Mesenchymal stem cell (in vitro differentiated cells and primary cell): ENCODE results near the gene KRT10.

Experiments
- DNase-seq: peaks from one replicate; pipeline ENCODE4 v3.0.0-alpha.2; 2013
- H2AFZ ChIP-seq: one replicate; pipeline ENCODE4 v1.6.1; 2013; ENCODE audit warnings: low read depth, mild to moderate bottlenecking, control low read depth, inconsistent platforms, low read length, moderate library complexity
- H2AK5ac ChIP-seq: 2 replicates; pipeline ENCODE4 v1.6.1; 2013; ENCODE audit warnings: low read length, moderate library complexity, mild to moderate bottlenecking, inconsistent platforms; ENCODE audit not compliant: severe bottlenecking
- H2BK120ac ChIP-seq: one replicate; pipeline ENCODE4 v1.6.1; 2013; ENCODE audit warnings: low read depth, mild to moderate bottlenecking, inconsistent platforms, low read length, moderate library complexity
- H2BK12ac ChIP-seq, 2 experiments: one replicate each; pipeline ENCODE4 v1.6.1; 2013; ENCODE audit warnings: inconsistent platforms in 2 of 2, low read length in 2 of 2, mild to moderate bottlenecking in 2 of 2, moderate library complexity in 2 of 2, control low read depth in 1 of 2
- H2BK15ac ChIP-seq: one replicate; pipeline ENCODE4 v1.6.1; 2013; ENCODE audit warnings: mild to moderate bottlenecking, low read depth, inconsistent platforms; ENCODE audit not compliant: poor library complexity, severe bottlenecking
- H2BK5ac ChIP-seq: 2 replicates; pipeline ENCODE4 v1.6.1; 2013; ENCODE audit warnings: low read depth, mild to moderate bottlenecking, low read length, control low read depth, inconsistent platforms; ENCODE audit not compliant: poor library complexity, severe bottlenecking
- H3K14ac ChIP-seq, 2 experiments: one replicate each; pipeline ENCODE4 v1.6.1; 2013; ENCODE audit warnings: inconsistent platforms in 2 of 2, low read length in 2 of 2, control low read depth in 1 of 2, mild to moderate bottlenecking in 1 of 2, moderate library complexity in 1 of 2
- H3K18ac ChIP-seq, 2 experiments: one replicate each; pipeline ENCODE4 v1.6.1; 2013; ENCODE audit warnings: inconsistent platforms in 2 of 2, low read length in 2 of 2, control low read depth in 1 of 2, low read depth in 1 of 2, mild to moderate bottlenecking in 1 of 2
- H3K23ac ChIP-seq, 2 experiments: one replicate each; pipeline ENCODE4 v1.6.1; 2013; ENCODE audit warnings: inconsistent platforms in 2 of 2, low read length in 2 of 2, mild to moderate bottlenecking in 2 of 2, moderate library complexity in 2 of 2, control low read depth in 1 of 2
- H3K27ac ChIP-seq: 2 replicates; pipeline ENCODE4 v1.5.1; 2013; ENCODE audit warnings: mild to moderate bottlenecking, moderate library complexity, low read length, control low read depth, inconsistent platforms; ENCODE audit not compliant: poor library complexity, severe bottlenecking
- H3K27me3 ChIP-seq, 2 experiments: 2 replicates each; pipeline versions ENCODE4 v1.6.1 to v1.7.0; 2013; ENCODE audit warnings: low read length in 2 of 2, mild to moderate bottlenecking in 2 of 2, moderate library complexity in 2 of 2, control low read depth in 1 of 2, inconsistent platforms in 1 of 2; ENCODE audit not compliant: control insufficient read depth in 1 of 2, insufficient read depth in 1 of 2
- H3K36me3 ChIP-seq, 2 experiments: 2 replicates each; pipeline versions ENCODE4 v1.6.1 to v1.7.0; 2013; ENCODE audit warnings: low read length in 2 of 2, control low read depth in 1 of 2, inconsistent platforms in 1 of 2, low read depth in 1 of 2, mild to moderate bottlenecking in 1 of 2; ENCODE audit not compliant: insufficient read depth in 2 of 2, control insufficient read depth in 1 of 2
- H3K4ac ChIP-seq, 2 experiments: one replicate each; pipeline ENCODE4 v1.6.1; 2013; ENCODE audit warnings: inconsistent platforms in 2 of 2, low read length in 2 of 2, mild to moderate bottlenecking in 2 of 2, moderate library complexity in 2 of 2, control low read depth in 1 of 2, low read depth in 1 of 2
- H3K4me1 ChIP-seq: 2 replicates; pipeline ENCODE4 v1.6.1; 2013; ENCODE audit warnings: low read depth, low read length, control low read depth; ENCODE audit not compliant: control insufficient read depth, insufficient read depth
- H3K4me2 ChIP-seq: 2 replicates; pipeline ENCODE4 v1.6.1; 2013; ENCODE audit warnings: low read length, mild to moderate bottlenecking, inconsistent platforms; ENCODE audit not compliant: poor library complexity, severe bottlenecking
- H3K4me3 ChIP-seq, 2 experiments: 2 replicates each; pipeline versions ENCODE4 v1.5.1 to v1.7.0; 2013; ENCODE audit warnings: low read length in 2 of 2, mild to moderate bottlenecking in 2 of 2, control low read depth in 1 of 2, low read depth in 1 of 2; ENCODE audit not compliant: insufficient read depth in 1 of 2
- H3K79me1 ChIP-seq: replicated peaks from 2 replicates; pipeline ENCODE4 v1.6.1; 2013; ENCODE audit warnings: mild to moderate bottlenecking, control low read depth, low read length, inconsistent platforms; ENCODE audit not compliant: poor library complexity, severe bottlenecking
- H3K9ac ChIP-seq: 2 replicates; pipeline ENCODE4 v1.7.0; 2013; ENCODE audit warnings: mild to moderate bottlenecking, low read length, moderate library complexity
- H3K9me3 ChIP-seq: 2 replicates; pipeline ENCODE4 v1.7.0; 2013; ENCODE audit warnings: mild to moderate bottlenecking, low read length; ENCODE audit not compliant: control insufficient read depth
- H4K8ac ChIP-seq: one replicate; pipeline ENCODE4 v1.6.1; 2013; ENCODE audit warnings: inconsistent platforms, mild to moderate bottlenecking, low read length, moderate library complexity
- H4K91ac ChIP-seq: one replicate; pipeline ENCODE4 v1.6.1; 2013; ENCODE audit warnings: mild to moderate bottlenecking, low read length, inconsistent platforms
- WGBS: methylation state at CpG from one replicate; pipeline ENCODE4 v1.1.7; 2013; ENCODE audit warnings: mixed read lengths; 5-methylcytosine and 5-hydroxymethylcytosine counted together

KRT10 gene

GRCh38 chr17:40820228-40820838 is 2.1 kb downstream of the KRT10 start:
- H2BK5ac ChIP-seq = no peak overlapping the region
- DNase-seq = no peak
- H3K4me2 ChIP-seq = no peak overlapping the region
- H4K91ac ChIP-seq = no peak overlapping the region
- no peak overlapping the region for H2BK120ac ChIP-seq
- H2BK12ac ChIP-seq = no peak overlapping the region
- no peaks in the 10 kb centered on the region for H3K9me3 ChIP-seq
- H3K27me3 ChIP-seq = no peaks in the 10 kb centered on the region
- peaks cover 10 to 24% of the 10 kb centered on the region in 2 experiments for H3K36me3 ChIP-seq
- no peak overlapping the region for H3K27ac ChIP-seq
- H3K9ac ChIP-seq = peak overlapping the region; percentile 94
- H3K4ac ChIP-seq = no peak overlapping the region
- H2AK5ac ChIP-seq = no peak overlapping the region
- no peak overlapping the region for H2BK15ac ChIP-seq
- H3K79me1 ChIP-seq = peaks cover 11% of the 10 kb centered on the region
- H2AFZ ChIP-seq = no peak overlapping the region
- WGBS = 90% methylated on average over 7 of the region's 9 CpGs
- no peak overlapping the region for H3K18ac ChIP-seq
- H3K14ac ChIP-seq = no peak overlapping the region
- H4K8ac ChIP-seq = no peak overlapping the region
- H3K23ac ChIP-seq = no peak overlapping the region
- peak overlapping the region in 1 of 2 experiments; percentile 87 for H3K4me3 ChIP-seq
- H3K4me1 ChIP-seq = peaks cover 1% of the 10 kb centered on the region

GRCh38 chr17:40819528-40820125 is 2.8 kb downstream of the KRT10 start:
- peak overlapping the region in 1 of 2 experiments; percentile 87 for H3K4me3 ChIP-seq

GRCh38 chr17:40818733-40819527 is 3.5 kb downstream of the KRT10 start:
- Histone ChIP-seq H3K14ac (peak overlapping the region in 1 of 2 experiments; percentile 91), H3K9ac (peak overlapping the region; percentile 94), H3K18ac (peak overlapping the region; percentile 94 to 96), H2BK120ac (peak overlapping the region; percentile 64), H3K27me3 (no peaks in the 10 kb centered on the region), H4K91ac (peak overlapping the region; percentile 91), H2BK15ac (peak overlapping the region; percentile 97), H2BK12ac (no peak overlapping the region), H3K4me3 (peak overlapping the region; percentile 75 to 90), H3K4me2 (peak overlapping the region; percentile 39), H2BK5ac (peak overlapping the region; percentile 80), H3K4ac (peak overlapping the region; percentile 76 to 98), H2AK5ac (no peak overlapping the region), H3K9me3 (no peaks in the 10 kb centered on the region), H3K27ac (peak overlapping the region; percentile 89), H2AFZ (peak overlapping the region; percentile 97), H3K36me3 (peaks cover 10 to 24% of the 10 kb centered on the region in 2 experiments), H3K79me1 (peaks cover 11% of the 10 kb centered on the region), H3K23ac (no peak overlapping the region), H3K4me1 (peaks cover 1% of the 10 kb centered on the region), H4K8ac (peak overlapping the region; percentile 99)
- WGBS = 0% methylated on average over 35 of the region's 73 CpGs
- peak; percentile 79 for DNase-seq

More at GRCh38 chr17:40819528-40820125, 2.8 kb downstream of the KRT10 start:
- Histone ChIP-seq H2AK5ac (no peak overlapping the region), H2BK15ac (no peak overlapping the region), H3K4me2 (peak overlapping the region; percentile 39), H2AFZ (no peak overlapping the region), H3K27ac (no peak overlapping the region), H3K9ac (peak overlapping the region; percentile 94), H3K4me1 (peaks cover 1% of the 10 kb centered on the region), H3K14ac (no peak overlapping the region), H3K9me3 (no peaks in the 10 kb centered on the region), H3K4ac (no peak overlapping the region), H3K27me3 (no peaks in the 10 kb centered on the region), H3K18ac (no peak overlapping the region), H3K23ac (no peak overlapping the region), H4K91ac (no peak overlapping the region), H2BK120ac (peak overlapping the region; percentile 64), H2BK12ac (no peak overlapping the region), H3K79me1 (peaks cover 11% of the 10 kb centered on the region), H3K36me3 (peaks cover 10 to 24% of the 10 kb centered on the region in 2 experiments), H4K8ac (peak overlapping the region; percentile 87), H2BK5ac (no peak overlapping the region)
- 55% methylated on average over 7 of the region's 9 CpGs for WGBS
- DNase-seq = peak; percentile 34

- Histone ChIP-seq H3K36me3 (peaks cover 10 to 24% of the 10 kb centered on the region in 2 experiments), H3K18ac (no peak overlapping the region)
Observed at GRCh38 chr17:40818343-40818732, 4.1 kb downstream of the KRT10 start.

More at GRCh38 chr17:40818343-40818732, 4.1 kb downstream of the KRT10 start:
- no peak overlapping the region for H2AFZ ChIP-seq
- no peak overlapping the region for H2BK15ac ChIP-seq
- peak overlapping the region; percentile 80 for H2BK5ac ChIP-seq
- H4K8ac ChIP-seq = no peak overlapping the region
- peak overlapping the region; percentile 89 for H3K27ac ChIP-seq
- H3K9me3 ChIP-seq = no peaks in the 10 kb centered on the region
- no peak overlapping the region for H3K4ac ChIP-seq
- H3K14ac ChIP-seq = no peak overlapping the region
- H4K91ac ChIP-seq = no peak overlapping the region
- H2AK5ac ChIP-seq = no peak overlapping the region
- 0% methylated on average over 3 of the region's 7 CpGs for WGBS
- H3K27me3 ChIP-seq = no peaks in the 10 kb centered on the region
- no peak overlapping the region for H2BK120ac ChIP-seq
- DNase-seq = no peak
- peak overlapping the region; percentile 75 to 90 for H3K4me3 ChIP-seq
- H3K4me1 ChIP-seq = peaks cover 1% of the 10 kb centered on the region
- H3K4me2 ChIP-seq = peak overlapping the region; percentile 33
- H3K79me1 ChIP-seq = peaks cover 11% of the 10 kb centered on the region
- H3K9ac ChIP-seq = peak overlapping the region; percentile 92
- no peak overlapping the region for H2BK12ac ChIP-seq
- H3K23ac ChIP-seq = no peak overlapping the region
